ENCODE data around the gene PPM1M.

The PPM1M gene

DNA sequence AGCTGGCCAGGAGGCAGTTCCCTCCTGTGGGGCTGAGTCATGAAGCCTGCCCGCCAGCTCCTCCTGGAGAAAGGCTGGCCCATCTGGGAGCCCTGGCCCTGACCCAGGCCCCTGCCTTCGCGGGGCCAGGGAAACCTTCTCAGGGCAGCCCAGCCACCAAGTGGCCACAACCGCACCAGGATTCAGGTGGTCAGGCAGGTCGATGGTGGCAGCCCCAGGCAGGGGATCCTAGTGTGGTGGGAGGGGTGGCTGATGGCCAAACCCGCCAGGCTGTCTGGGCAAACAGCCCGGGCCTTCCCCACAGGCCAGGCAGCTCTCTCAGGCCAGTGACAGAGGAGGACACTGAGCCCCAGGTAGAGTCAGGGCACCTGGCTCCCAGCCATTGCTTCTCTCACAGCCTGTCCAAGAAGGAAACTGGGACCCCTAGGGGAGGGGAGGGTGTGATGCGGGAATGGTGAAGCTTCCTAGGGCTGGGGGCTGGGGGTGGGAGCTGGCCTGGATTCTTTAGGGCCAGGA lies 7.8 kb upstream of the PPM1M start:
- ChIA-PET POLR2A (interaction anchor here (0.8 to 1.0 kb wide), 2 partner anchors 8 to 22 kb away, joined by 3 read pairs; partner anchors contain the start of gene PPM1M), CTCF (interaction anchor here (0.7 to 3.2 kb wide), 7 partner anchors 9 to 237 kb away, joined by 3 to 11 read pairs (median 5); no protein-coding TSS in a partner anchor)
- H3K4me1 ChIP-seq (ENCODE audit: control insufficient read depth, insufficient read depth, low read length) = no peaks in the 10 kb centered on the region
- H3K9me3 ChIP-seq (ENCODE audit: control insufficient read depth, insufficient read depth, low read depth, low read length) = no peaks in the 10 kb centered on the region
- TF ChIP-seq ZNF341 (tag by site-specific recombination; IDR thresholded peaks at IDR 0.05; ENCODE audit: low read depth) (0 out of 2 replicates have a peak, but pooled peaks have one; percentile 40), SP2 (tag by site-specific recombination; IDR thresholded peaks at IDR 0.05) (peak; percentile 47), SP7 (tag by site-specific recombination; IDR thresholded peaks at IDR 0.05) (0 out of 2 replicates have a peak, but pooled peaks have one; percentile 36), GLIS1 (tag by site-specific recombination; IDR thresholded peaks at IDR 0.05) (peak; percentile 84), GLIS2 (tag by site-specific recombination; IDR thresholded peaks at IDR 0.05) (peak; percentile 63), ZNF433 (tag by site-specific recombination; IDR thresholded peaks at IDR 0.05; ENCODE audit: low read depth) (no peak), ZNF394 (tag by site-specific recombination; IDR thresholded peaks at IDR 0.05; ENCODE audit: borderline replicate concordance) (peak; percentile 67), ZNF426 (tag by site-specific recombination; IDR thresholded peaks at IDR 0.05) (no peak), ZSCAN16 (tag by site-specific recombination; IDR thresholded peaks at IDR 0.05) (no peak)
- TF ChIP-seq, protein P1, sequence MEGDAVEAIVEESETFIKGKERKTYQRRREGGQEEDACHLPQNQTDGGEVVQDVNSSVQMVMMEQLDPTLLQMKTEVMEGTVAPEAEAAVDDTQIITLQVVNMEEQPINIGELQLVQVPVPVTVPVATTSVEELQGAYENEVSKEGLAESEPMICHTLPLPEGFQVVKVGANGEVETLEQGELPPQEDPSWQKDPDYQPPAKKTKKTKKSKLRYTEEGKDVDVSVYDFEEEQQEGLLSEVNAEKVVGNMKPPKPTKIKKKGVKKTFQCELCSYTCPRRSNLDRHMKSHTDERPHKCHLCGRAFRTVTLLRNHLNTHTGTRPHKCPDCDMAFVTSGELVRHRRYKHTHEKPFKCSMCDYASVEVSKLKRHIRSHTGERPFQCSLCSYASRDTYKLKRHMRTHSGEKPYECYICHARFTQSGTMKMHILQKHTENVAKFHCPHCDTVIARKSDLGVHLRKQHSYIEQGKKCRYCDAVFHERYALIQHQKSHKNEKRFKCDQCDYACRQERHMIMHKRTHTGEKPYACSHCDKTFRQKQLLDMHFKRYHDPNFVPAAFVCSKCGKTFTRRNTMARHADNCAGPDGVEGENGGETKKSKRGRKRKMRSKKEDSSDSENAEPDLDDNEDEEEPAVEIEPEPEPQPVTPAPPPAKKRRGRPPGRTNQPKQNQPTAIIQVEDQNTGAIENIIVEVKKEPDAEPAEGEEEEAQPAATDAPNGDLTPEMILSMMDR (tag by site-specific recombination; IDR thresholded peaks at IDR 0.05) = peak; percentile 6; the same call in 1 of the 2 replicates
- TF ChIP-seq, protein P2, sequence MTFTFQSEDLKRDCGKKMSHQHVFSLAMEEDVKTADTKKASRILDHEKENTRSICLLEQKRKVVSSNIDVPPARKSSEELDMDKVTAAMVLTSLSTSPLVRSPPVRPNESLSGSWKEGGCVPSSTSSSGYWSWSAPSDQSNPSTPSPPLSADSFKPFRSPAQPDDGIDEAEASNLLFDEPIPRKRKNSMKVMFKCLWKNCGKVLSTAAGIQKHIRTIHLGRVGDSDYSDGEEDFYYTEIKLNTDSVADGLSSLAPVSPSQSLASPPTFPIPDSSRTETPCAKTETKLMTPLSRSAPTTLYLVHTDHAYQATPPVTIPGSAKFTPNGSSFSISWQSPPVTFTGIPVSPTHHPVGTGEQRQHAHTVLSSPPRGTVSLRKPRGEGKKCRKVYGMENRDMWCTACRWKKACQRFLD (tag by site-specific recombination; IDR thresholded peaks at IDR 0.05) = no peak
- no peak overlapping the region for H3K4me3 ChIP-seq (ENCODE audit: low read depth, low read length)
- no peak overlapping the region for H3K27ac ChIP-seq (ENCODE audit: extremely low read depth, low read depth, low read length)
- H3K36me3 ChIP-seq (ENCODE audit: control insufficient read depth in 2 of 2, insufficient read depth in 1 of 2, low read length in 2 of 2) = peaks cover 0 to 12% of the 10 kb centered on the region in 2 experiments; a peak in 1 of 3 replicates

DNA sequence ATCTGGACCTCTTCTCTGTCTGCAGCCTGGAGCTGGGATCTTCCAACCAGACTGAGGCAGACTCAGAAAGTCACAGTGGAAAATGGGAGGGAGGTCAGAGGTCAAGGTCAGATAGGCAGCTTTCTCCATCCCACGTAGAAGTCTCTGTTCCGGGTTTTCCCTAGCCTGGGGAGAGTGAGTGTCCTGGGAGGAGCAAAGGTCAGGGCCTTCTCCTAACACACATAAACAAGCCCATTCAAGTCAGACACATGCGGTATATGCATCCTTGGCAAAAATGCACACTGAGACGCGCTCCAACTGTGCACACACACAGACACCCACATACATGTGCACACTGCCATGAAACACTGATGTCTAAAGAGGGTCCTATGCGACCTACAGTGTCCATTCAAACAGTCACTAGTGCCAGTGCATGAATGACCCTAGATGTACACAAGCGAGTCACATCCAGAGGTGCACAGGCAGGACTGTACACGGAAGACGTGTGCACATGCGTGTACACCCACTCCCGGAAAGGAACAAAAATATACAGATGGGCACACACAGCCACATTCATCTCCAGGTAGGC lies 7.3 kb upstream of the PPM1M start:
- no peak for TF ChIP-seq TCF7L2 (IDR thresholded peaks at IDR 0.05; ENCODE audit: borderline replicate concordance, low read depth, low read length)
- TF ChIP-seq ZNF146 (tag by site-specific recombination; IDR thresholded peaks at IDR 0.05) = peak; percentile 4; the same call in 1 of the 2 replicates
- TF ChIP-seq BCL11B (tag by site-specific recombination; IDR thresholded peaks at IDR 0.05; ENCODE audit: low read depth) = 0 out of 2 replicates have a peak, but pooled peaks have one; percentile 30
- TF ChIP-seq ZNF133 (tag by site-specific recombination; IDR thresholded peaks at IDR 0.05) = no peak
- TF ChIP-seq BCL11A (tag by site-specific recombination; IDR thresholded peaks at IDR 0.05; ENCODE audit: low read depth) = peak; percentile 33; the same call in 1 of the 2 replicates
- TF ChIP-seq ZNF514 (tag by site-specific recombination; IDR thresholded peaks at IDR 0.05) = no peak
- peak; percentile 71 for TF ChIP-seq ZFHX2 (tag by site-specific recombination; conservative IDR thresholded peaks at IDR 0.05)
- peak; percentile 44; the same call in 1 of the 2 replicates for TF ChIP-seq EGR2 (tag by site-specific recombination; IDR thresholded peaks at IDR 0.05; ENCODE audit: low read depth)
- Histone ChIP-seq H3K9me3 (ENCODE audit: control insufficient read depth, insufficient read depth, low read depth, low read length) (no peaks in the 10 kb centered on the region), H3K36me3 (ENCODE audit: control insufficient read depth in 2 of 2, insufficient read depth in 1 of 2, low read length in 2 of 2) (peaks cover 0 to 12% of the 10 kb centered on the region in 2 experiments; a peak in 1 of 3 replicates), H3K4me1 (ENCODE audit: control insufficient read depth, insufficient read depth, low read length) (no peaks in the 10 kb centered on the region), H3K27ac (ENCODE audit: extremely low read depth, low read depth, low read length) (no peak overlapping the region), H3K4me3 (ENCODE audit: low read depth, low read length) (peak overlapping the region; percentile 95)
- ChIA-PET CTCF (interaction anchor here (0.9 to 3.2 kb wide), 7 partner anchors 9 to 237 kb away, joined by 3 to 11 read pairs (median 5); no protein-coding TSS in a partner anchor), POLR2A (interaction anchor here (0.5 to 2.6 kb wide), 5 partner anchors 9 to 40 kb away, joined by 3 to 14 read pairs (median 3); partner anchors contain the start of gene WDR82)

Measured in HEK293 (cell line).